ENCODE data around the gene TMEM52. TPM values are rescaled to one million over a fixed set of nuclear protein-coding genes. Genes with fewer than 3 reads are reported as not detected.

TMEM52 gene
- polyA plus RNA-seq, 1 donor from 2014 or later: 0.89 TPM

DNA sequence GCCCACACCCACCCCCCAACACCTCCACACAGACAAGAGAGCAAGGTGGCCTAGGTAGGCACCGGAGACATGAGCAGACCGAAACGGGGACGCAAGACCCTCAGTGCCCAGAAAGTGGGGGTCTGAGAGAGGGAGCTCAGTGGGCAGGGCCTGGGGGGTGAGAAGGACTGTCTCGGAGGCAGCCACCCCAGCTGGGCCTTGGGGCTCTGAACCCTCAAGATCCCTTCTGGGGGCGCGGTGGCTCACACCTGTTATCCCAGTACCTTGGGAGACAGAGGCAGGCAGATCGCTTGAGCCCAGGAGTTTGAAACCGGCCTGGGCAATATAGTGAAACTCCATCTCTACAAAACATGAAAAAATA, 19.1 kb downstream of the TMEM52 start:
- Histone ChIP-seq H3K79me2 (replicated peaks; ENCODE audit: insufficient read depth, low read length) (no peaks in the 10 kb centered on the region), H3K36me3 (ENCODE audit: insufficient read depth, low read length) (no peaks in the 10 kb centered on the region), H3F3A (ENCODE audit: insufficient read depth, low read length, poor library complexity, severe bottlenecking) (no peaks in the 10 kb centered on the region), H3K9ac (ENCODE audit: low read length) (no peak overlapping the region), H3K9me2 (ENCODE audit: insufficient read depth, low read length) (no peaks in the 10 kb centered on the region), H3K27ac (ENCODE audit: low read length) (no peak overlapping the region), H4K20me1 (ENCODE audit: insufficient read depth) (no peaks in the 10 kb centered on the region), H3K4me3 (ENCODE audit: low read length) (no peak overlapping the region), H3K4me2 (ENCODE audit: low read length) (no peak overlapping the region), H3K9me3 (ENCODE audit: low read length) (no peaks in the 10 kb centered on the region), H3K27me3 (ENCODE audit: insufficient read depth, low read depth, low read length) (no peaks in the 10 kb centered on the region), H2AFZ (ENCODE audit: low read depth, low read length) (no peak overlapping the region)
- no peak for TF ChIP-seq CTCF (IDR thresholded peaks at IDR 0.05; ENCODE audit: poor library complexity, severe bottlenecking)
- no peak for TF ChIP-seq SMC3 (conservative IDR thresholded peaks at IDR 0.05; ENCODE audit: poor library complexity)
- TF ChIP-seq REST (IDR thresholded peaks at IDR 0.05; ENCODE audit: borderline replicate concordance): no peak
- TF ChIP-seq RAD21 (conservative IDR thresholded peaks at IDR 0.05): no peak
- TF ChIP-seq EP300 (conservative IDR thresholded peaks at IDR 0.05; ENCODE audit: poor library complexity, severe bottlenecking): no peak
- TF ChIP-seq MXI1 (conservative IDR thresholded peaks at IDR 0.05; ENCODE audit: poor library complexity, severe bottlenecking): no peak
- TF ChIP-seq EZH2 (IDR thresholded peaks at IDR 0.05; ENCODE audit: borderline replicate concordance, insufficient read depth, low read length, poor library complexity, severe bottlenecking): no peak
- TF ChIP-seq POLR2AphosphoS5 (IDR thresholded peaks at IDR 0.05): no peak
- no peak for TF ChIP-seq TAF1 (IDR thresholded peaks at IDR 0.05; ENCODE audit: low read depth)

- H3K4me3 ChIP-seq (ENCODE audit: low read length): no peak overlapping the region
- H3K27ac ChIP-seq (ENCODE audit: low read length): no peak overlapping the region
- H3K79me2 ChIP-seq (replicated peaks; ENCODE audit: insufficient read depth, low read length): no peaks in the 10 kb centered on the region
- H3K4me2 ChIP-seq (ENCODE audit: low read length): no peak overlapping the region
- no peaks in the 10 kb centered on the region for H3K9me3 ChIP-seq (ENCODE audit: low read length)
- H4K20me1 ChIP-seq (ENCODE audit: insufficient read depth): no peaks in the 10 kb centered on the region
- H3K36me3 ChIP-seq (ENCODE audit: insufficient read depth, low read length): no peaks in the 10 kb centered on the region
- no peak overlapping the region for H3K9ac ChIP-seq (ENCODE audit: low read length)
- H3F3A ChIP-seq (ENCODE audit: insufficient read depth, low read length, poor library complexity, severe bottlenecking): no peaks in the 10 kb centered on the region
- no peaks in the 10 kb centered on the region for H3K27me3 ChIP-seq (ENCODE audit: insufficient read depth, low read depth, low read length)
- H2AFZ ChIP-seq (ENCODE audit: low read depth, low read length): no peak overlapping the region
- no peaks in the 10 kb centered on the region for H3K9me2 ChIP-seq (ENCODE audit: insufficient read depth, low read length)
- no peak for TF ChIP-seq RAD21 (conservative IDR thresholded peaks at IDR 0.05)
- TF ChIP-seq POLR2AphosphoS5 (IDR thresholded peaks at IDR 0.05): no peak
- no peak for TF ChIP-seq REST (IDR thresholded peaks at IDR 0.05; ENCODE audit: borderline replicate concordance)
- TF ChIP-seq MXI1 (conservative IDR thresholded peaks at IDR 0.05; ENCODE audit: poor library complexity, severe bottlenecking): no peak
- TF ChIP-seq CTCF (IDR thresholded peaks at IDR 0.05; ENCODE audit: poor library complexity, severe bottlenecking): no peak
- no peak for TF ChIP-seq EZH2 (IDR thresholded peaks at IDR 0.05; ENCODE audit: borderline replicate concordance, insufficient read depth, low read length, poor library complexity, severe bottlenecking)
- no peak for TF ChIP-seq TAF1 (IDR thresholded peaks at IDR 0.05; ENCODE audit: low read depth)
- no peak for TF ChIP-seq SMC3 (conservative IDR thresholded peaks at IDR 0.05; ENCODE audit: poor library complexity)
- no peak for TF ChIP-seq EP300 (conservative IDR thresholded peaks at IDR 0.05; ENCODE audit: poor library complexity, severe bottlenecking)
These were observed 19.7 kb downstream of the TMEM52 start for GRCh38 chr1:1899266-1899966.
